ENCODE measurements around the gene S100A2. TPM values are rescaled to one million over a fixed set of nuclear protein-coding genes. Genes with fewer than 3 reads are reported as not detected.

The S100A2 gene
- total RNA-seq, 2 donors from 2014 or later = not detected

DNA sequence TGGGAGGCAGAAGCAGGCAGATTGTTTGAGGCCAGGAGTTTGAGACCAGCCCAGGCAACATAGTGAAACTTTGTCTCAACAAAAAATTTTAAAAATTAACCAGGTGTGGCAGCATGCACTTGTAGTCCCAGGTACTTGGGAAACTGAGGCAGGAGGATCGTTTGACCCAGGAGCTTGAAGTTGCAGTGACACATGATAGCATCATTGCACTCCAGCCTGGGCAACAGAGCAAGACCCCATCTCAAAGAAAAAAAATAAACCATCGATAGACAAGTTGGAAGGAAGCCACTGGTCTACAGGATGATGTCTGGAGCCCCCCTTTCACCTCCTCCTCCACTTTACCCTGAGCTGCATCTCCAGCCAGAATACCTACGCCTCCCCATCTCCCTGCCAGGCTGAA is 46.4 kb downstream of the S100A2 start:
- H3K27ac ChIP-seq = no peak overlapping the region
- H3K4me3 ChIP-seq = no peak overlapping the region
- peaks cover 0 to 12% of the 10 kb centered on the region in 2 donors for H3K4me1 ChIP-seq
- H3K27me3 ChIP-seq = no peaks in the 10 kb centered on the region
- no peaks in the 10 kb centered on the region for H3K9me3 ChIP-seq
- H3K36me3 ChIP-seq = no peaks in the 10 kb centered on the region
- TF ChIP-seq CTCF (IDR thresholded peaks at IDR 0.05) = no peak
- no peak for DNase-seq (ENCODE audit: low spot score)

DNA sequence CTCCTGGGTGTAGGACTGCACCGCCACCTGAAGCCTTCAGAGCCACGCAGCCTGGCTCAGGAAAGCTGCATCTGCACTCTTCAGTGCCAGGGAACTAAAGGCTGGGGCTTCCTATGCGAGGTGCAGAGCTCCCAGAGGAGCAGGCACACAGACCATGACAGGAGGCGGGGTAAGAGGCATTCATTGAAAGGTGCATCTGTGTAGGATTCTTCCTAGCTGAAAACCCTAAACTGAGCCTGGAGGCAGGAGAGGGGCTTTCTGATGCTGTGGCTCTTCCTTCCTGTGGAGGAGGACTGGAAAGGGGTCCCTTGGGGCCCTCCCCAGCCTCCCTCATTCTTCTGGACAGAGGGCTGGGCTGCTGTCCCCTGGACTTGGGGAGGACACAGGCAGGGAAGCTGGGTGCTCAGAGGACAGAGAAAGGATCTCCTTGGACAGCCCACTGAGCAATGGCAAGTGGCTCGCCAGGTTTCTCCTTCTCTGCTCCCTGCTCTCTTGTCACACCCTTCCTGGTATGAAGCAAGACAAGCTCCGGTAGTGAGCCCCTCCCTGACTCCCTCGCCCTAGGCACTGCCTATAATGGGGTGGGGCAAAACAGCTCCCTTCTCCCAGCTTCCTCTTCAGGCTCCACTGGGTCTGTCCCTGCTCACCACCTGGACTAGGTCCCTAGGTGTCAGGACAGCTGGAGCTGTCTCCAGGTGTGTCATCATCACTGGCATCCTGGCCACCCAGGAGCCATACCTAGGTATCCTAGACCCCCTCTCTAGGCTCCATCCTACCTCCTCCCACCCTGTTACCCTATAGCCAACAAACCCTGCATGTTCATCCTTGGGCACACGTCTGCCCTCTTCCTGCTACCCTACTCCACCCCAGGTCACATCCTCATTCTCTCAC is 49.9 kb downstream of the S100A2 start:
- Histone ChIP-seq H3K9me3 (no peaks in the 10 kb centered on the region), H3K4me1 (peaks cover 0 to 15% of the 10 kb centered on the region in 2 donors), H3K4me3 (no peak overlapping the region), H3K27me3 (no peaks in the 10 kb centered on the region), H3K27ac (no peak overlapping the region), H3K36me3 (no peaks in the 10 kb centered on the region)
- no peak for TF ChIP-seq CTCF (IDR thresholded peaks at IDR 0.05)
- no peak for DNase-seq (ENCODE audit: low spot score)

DNA sequence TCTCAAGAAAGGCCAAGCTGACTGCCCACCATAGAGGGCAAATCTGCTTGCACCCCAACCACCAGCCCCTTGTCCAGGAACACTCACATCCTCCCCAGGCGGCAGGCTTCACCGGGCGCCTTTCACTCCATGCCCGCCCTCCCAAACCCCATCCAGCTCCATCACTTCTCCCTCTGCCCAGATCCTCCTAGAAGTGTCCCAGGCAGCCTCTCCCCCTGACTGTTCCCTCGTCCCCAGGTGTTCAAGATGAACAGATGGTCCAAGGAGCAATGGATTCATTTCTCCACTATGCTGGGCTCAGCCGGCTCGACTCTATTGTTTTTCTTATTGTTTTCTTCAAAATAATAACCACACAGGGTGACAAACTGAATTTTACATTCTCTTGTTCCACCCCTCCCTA is 52.0 kb downstream of the S100A2 start:
- no peak for TF ChIP-seq CTCF (IDR thresholded peaks at IDR 0.05)
- DNase-seq (ENCODE audit: low spot score) = no peak

DNA sequence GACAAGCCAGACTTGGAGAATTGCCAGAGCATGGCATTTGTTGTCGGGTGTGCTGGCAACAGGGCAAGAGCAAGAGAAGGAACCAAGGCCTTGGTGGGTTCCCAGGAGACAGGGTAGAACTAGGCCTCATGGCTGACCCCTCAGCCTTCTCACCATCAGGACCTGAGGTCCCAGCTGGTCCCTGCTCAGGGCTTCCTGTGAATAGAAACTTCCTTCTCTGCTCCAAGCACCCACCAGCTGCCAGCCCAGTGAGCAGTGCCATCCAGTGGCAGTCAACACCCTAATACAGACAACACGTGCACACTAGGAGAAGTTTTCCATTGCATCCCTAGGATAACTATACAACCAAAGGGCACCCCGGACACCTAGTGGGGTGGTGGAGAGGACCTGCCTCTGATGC is 52.6 kb downstream of the S100A2 start:
- H3K4me3 ChIP-seq = no peak overlapping the region

More for the DNA sequence above, 52.0 kb downstream of the S100A2 start:
- H3K36me3 ChIP-seq = no peaks in the 10 kb centered on the region
- no peak overlapping the region for H3K4me3 ChIP-seq
- H3K27ac ChIP-seq = no peak overlapping the region
- no peaks in the 10 kb centered on the region for H3K27me3 ChIP-seq
- no peaks in the 10 kb centered on the region for H3K9me3 ChIP-seq
- peaks cover 0 to 15% of the 10 kb centered on the region in 2 donors for H3K4me1 ChIP-seq

More for the DNA sequence above, 52.6 kb downstream of the S100A2 start:
- Histone ChIP-seq H3K27me3 (no peaks in the 10 kb centered on the region), H3K27ac (no peak overlapping the region), H3K36me3 (no peaks in the 10 kb centered on the region), H3K4me1 (peaks cover 0 to 15% of the 10 kb centered on the region in 2 donors), H3K9me3 (no peaks in the 10 kb centered on the region)
- peak in 1 of 2 donors; percentile 33 for TF ChIP-seq CTCF (IDR thresholded peaks at IDR 0.05)
- DNase-seq (ENCODE audit: low spot score) = no peak

Other genes starting within 250 kb of the S100A2 start
- gene PGLYRP4, start 217.0 kb downstream of the S100A2 start, total RNA-seq = not detected
- 100 to 1,000 TPM in 1 of 2 donors, 10 to 100 TPM in 1; 65.7 to 199 TPM for gene S100A9, start 208.0 kb downstream of the S100A2 start, total RNA-seq
- gene S100A12, start 190.2 kb downstream of the S100A2 start, total RNA-seq = 1 to 10 TPM; 5.5 to 5.7 TPM
- 10 to 100 TPM; 19.1 to 37.1 TPM for gene S100A8, start 174.8 kb downstream of the S100A2 start, total RNA-seq
- not detected for gene S100A7A, start 149.3 kb downstream of the S100A2 start, total RNA-seq
- not detected for gene S100A7, start 105.2 kb downstream of the S100A2 start, total RNA-seq
- 100 to 1,000 TPM; 156 to 324 TPM for gene S100A6, start 29.9 kb downstream of the S100A2 start, total RNA-seq
- not detected for gene S100A5, start 24.9 kb downstream of the S100A2 start, total RNA-seq
- gene S100A4, start 20.0 kb downstream of the S100A2 start, total RNA-seq = 100 to 1,000 TPM; 144 to 156 TPM
- gene S100A3, start 16.6 kb downstream of the S100A2 start, total RNA-seq = 1 to 10 TPM; 1.8 to 3.4 TPM
- gene S100A16, start 47.3 kb upstream of the S100A2 start, total RNA-seq = 10 to 100 TPM; 62.7 to 85.1 TPM
- gene S100A14, start 50.5 kb upstream of the S100A2 start, total RNA-seq = 1 to 10 TPM in 1 of 2 donors, under 1 TPM in 1; 0.55 to 2.4 TPM
- 100 to 1,000 TPM; 114 to 314 TPM for gene S100A13, start 61.7 kb upstream of the S100A2 start, total RNA-seq
- 1,000 to 10,000 TPM in 1 of 2 donors, 100 to 1,000 TPM in 1; 965 to 2,413 TPM for gene S100A1, start 62.6 kb upstream of the S100A2 start, total RNA-seq
- 10 to 100 TPM; 38.2 to 50.1 TPM for gene CHTOP, start 68.2 kb upstream of the S100A2 start, total RNA-seq
- 10 to 100 TPM; 60.8 to 84.0 TPM for gene SNAPIN, start 92.9 kb upstream of the S100A2 start, total RNA-seq
- gene ILF2, start 105.1 kb upstream of the S100A2 start, total RNA-seq = 10 to 100 TPM; 69.2 to 80.9 TPM
- gene NPR1, start 112.8 kb upstream of the S100A2 start, total RNA-seq = 10 to 100 TPM; 19.3 to 42.9 TPM
- 10 to 100 TPM; 21.8 to 26.7 TPM for gene INTS3, start 162.2 kb upstream of the S100A2 start, total RNA-seq
- 10 to 100 TPM in 1 of 2 donors, 1 to 10 TPM in 1; 9.9 to 20.1 TPM for gene SLC27A3, start 209.6 kb upstream of the S100A2 start, total RNA-seq